GM19372 (cell line): Measurements from ENCODE around the gene KIF1A.
"Not testable (repeated sequence)": the region's sequence is repeated elsewhere in the genome, so short reads cannot be mapped to it uniquely, and the experiment has no call there.

Experiments
- ATAC-seq: cut with Tn5 transposase; IDR thresholded peaks from one replicate; pipeline ENCODE4 v1.9.1; 2021; ENCODE audit warnings: mild to moderate bottlenecking, low read depth, moderate library complexity; ENCODE audit not compliant: unreplicated experiment

Gene KIF1A

DNA sequence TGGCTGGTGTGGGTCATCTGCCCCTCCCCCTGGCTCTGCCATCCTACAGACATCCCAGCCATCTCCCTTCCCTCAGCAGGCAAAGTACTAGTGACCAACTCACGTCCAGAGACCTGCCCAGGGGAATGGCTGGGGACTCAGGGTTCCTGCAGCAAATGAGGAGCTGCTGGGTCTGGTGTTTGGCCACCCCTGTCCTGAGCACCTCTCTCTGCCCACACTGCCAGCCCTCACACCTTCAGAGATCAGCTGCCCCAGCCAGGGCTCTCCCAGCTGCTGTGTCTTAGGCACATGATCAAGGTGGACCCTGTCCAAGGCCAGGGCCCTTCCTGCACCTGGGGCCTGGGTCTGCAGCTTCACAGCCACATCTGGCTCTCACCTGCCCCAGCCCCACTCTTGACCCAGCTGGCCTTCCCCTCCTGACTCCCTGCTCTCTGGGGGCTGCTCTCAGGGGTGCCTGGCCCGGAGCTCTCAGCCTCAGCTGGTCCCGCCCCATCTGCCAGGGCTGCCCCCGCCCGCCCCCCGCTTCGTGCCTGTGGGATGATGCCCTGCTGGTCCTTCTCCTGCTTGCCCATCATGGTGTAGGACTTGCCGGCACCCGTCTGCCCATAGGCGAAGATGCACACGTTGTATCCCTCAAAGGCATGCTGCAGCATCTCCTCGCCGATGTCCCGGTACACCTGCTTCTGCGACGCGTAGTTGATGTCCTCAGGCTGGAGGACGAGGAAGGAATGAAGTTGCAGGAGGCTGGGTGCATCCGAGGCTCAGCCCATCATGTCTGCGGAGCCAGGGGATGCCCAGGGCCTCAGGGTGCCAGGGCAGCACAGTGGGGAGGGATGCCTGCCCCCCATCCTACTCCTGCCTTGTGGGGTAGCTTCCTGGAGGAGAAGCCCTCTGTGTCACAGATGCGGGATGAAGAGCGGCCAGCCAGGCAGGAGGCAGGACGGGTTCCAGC is 32.2 kb downstream of the KIF1A start:
- ATAC-seq = no peak

DNA sequence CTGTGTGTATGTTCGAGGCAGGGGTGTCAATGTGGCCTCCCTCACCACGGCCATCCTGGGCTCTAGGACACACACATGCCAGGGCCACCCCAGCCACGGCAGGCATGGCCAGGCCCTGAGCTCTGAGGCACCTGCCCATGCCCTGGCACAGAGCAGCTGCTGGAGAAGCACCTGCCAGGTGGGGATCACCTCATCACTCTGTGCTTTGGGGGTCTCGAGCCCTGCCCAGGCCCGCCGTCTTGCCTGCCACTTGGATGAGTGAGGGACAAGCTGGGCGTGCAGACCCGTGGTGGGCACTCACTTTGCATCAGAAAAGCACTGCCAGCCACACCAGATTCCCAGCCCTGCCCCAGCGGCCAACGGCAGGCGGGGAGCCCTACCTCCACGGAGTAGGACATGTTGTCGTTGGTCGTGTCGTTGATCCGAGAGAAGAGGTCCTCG is 33.1 kb downstream of the KIF1A start:
- no peak for ATAC-seq

DNA sequence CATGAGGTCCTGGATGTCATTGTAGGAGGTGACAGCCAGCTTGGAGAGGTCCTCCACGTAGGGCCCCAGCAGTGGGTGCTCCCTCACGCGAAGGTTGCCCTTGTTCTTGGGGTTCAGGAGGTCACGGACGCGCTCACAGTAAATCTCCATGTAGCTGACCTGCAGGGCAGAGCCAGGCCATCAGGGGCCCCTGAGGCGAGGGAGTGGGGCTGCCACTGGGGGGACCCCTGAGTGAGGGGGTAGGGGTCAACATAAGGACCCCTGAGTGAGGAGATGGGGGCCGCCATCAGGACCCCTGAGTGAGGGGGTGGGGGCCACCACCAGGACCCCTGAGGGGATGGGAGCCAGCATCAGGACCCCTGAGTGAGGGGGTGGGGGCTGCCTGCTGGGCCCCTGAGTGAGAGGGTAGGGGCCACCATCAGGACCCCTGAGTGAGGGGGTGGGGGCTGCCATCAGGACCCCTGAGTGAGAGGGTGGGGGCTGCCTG is 33.6 kb downstream of the KIF1A start:
- no peak for ATAC-seq

DNA sequence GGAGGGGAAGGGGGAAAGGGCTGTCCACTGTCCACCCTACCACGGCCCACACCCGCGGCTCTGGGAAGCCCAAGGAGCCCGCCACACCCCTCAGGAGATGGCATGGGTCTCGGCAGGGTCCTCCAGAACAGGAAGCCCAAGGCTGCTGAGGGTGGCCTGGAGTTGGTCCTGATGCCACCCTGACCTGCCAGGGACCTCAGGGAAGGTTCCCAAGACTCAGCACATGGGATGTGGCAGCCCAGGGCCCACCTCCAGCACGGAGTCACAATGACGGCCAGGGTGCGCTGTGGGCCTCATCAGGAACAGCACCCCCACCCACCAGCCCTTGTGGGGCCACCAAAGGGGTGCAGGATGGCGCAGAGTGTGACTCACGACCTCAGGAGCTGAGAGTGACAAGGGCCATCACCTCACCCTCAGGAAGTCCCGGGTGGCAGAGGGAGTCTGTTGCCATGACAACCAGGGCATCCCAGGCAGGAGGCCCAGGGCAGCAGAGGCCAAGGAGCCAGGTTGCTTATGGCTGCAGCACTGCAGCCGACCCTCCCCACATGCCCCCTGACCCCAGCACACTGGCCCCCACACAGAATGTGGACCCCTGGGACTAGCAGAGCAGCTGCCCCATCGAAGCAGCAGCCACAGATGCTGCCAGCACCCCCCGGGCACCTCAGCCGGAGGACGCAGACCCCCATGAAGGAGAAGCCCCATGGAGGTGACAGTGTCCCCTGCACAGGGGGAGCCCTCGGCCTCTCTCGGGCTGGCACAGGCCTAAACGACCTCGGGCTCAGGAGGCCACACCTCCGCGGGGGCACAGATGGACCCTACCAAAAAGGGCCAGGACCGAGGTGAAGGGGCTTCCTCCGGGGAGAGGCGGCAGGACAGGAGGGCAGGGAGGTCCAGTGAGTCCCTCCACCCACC is 34.3 kb downstream of the KIF1A start:
- no peak for ATAC-seq

DNA sequence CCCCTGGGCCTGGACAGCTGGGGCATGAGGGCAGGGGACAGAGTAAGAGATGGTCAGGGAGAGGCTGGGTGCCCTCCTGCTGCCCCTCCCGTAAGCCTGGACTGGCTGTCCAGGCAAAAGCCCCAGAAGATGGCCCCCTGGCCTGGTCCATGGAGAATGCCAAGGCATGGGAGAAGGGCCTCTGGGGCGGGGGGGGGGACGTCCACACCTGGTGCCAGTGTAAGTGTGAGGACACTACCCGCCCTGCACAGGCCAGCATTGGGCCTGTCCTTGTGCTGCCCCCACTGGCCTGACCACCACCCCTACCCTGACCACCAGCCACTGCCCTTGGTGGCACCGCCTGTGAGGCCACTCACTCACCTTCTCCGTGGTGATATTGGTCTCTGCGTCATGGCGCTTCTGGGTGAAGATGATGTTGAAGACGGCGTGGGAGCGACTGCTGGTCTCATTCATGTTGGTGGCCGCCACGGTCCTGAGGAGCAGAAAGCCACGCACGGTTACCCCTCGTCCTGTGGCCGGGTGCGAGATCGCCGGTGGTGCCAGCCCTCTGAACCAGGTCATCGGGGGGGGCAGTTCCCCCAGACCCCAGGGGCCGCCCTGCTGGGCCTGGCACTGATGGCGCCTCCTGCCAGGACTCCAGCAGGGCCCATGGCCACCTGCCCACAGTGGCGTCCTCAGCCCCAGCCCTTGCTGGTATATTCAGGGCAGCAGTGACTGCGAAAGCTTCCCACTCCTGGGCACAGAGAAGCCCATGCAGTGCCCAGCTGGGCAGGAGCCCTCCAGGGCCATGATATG is 35.2 kb downstream of the KIF1A start:
- ATAC-seq = no peak

DNA sequence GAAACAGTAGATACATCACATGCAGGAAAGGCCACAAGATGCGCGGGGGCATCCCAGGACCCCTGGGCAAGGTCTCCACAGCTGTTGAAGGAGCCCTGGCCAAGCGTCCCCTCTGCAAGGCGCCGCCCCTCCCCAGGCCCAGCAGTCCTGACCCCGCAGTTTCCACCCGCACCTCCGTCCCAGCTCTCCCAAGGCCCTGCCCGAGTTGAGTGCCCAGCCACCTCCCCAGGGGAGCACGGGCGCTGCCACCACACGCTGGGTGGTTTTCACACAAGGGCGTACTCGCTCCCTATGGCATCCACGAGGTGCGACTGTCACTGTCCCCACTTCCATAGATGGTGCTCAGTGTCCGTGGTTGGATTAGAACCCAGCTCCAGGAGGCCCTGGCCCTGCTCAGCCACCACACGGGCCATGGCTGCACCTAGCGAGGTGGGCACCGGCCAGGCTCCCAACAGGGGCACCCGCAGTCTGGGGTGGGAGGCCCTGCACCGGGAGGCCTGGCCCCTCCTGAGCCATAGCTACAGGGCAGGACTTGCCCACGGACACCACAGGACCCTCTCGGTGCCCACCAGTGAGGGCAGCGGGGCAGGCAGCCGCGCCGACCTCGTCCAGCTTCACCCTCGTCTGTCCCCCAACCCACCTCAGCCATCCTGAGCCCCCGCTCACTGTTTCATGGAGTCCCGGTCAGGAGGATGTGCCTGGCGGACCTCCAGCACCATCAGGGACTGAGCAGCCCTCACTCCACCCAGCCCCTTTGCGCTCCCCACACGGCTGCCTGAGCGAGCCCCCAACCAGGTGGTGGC is 36.0 kb downstream of the KIF1A start:
- ATAC-seq = no peak

DNA sequence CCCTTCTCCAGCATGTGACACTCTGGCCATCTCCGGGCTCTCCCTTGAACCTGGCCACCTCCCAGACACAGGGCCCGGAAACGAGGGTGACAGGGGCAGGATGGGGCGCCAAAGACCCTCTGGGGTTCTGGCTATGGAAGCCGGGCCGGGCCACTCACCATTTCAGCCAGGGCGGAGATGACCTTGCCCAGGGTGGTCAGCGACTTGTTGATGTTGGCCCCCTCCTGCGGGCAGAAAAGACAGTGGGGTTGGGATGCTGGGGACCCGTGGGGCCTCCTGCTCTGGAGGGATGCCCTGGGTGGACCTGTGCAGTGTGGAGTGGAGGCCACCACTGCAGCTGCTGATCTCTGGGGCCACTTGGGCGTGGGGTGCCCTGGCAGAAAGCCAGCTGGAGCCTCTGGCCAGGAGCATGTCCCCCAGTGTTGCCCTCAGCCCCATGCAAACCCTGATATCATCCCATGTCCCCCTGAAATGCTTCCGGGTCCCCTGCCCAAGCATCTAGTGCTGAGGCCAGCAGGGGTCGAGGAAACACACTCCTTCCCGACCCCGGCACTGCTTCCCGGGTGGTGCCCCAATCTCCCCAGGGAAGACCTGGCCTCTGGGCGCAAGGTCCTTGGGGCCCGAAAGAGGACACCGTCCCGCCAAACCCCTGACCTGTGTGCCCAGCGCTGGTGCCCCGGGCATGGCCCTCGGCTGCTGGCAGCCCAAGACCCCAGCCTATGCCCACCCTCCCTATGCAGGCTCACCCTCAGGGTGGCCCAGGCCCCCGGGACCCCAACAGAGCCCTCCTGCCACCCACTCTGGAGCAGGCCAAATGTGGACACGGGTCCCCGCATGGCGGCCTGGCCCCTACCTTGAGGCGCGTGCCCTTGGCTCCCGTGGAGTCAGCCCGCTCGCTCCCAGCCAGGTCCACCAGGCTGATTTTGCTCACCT is 36.9 kb downstream of the KIF1A start:
- ATAC-seq = no peak

DNA sequence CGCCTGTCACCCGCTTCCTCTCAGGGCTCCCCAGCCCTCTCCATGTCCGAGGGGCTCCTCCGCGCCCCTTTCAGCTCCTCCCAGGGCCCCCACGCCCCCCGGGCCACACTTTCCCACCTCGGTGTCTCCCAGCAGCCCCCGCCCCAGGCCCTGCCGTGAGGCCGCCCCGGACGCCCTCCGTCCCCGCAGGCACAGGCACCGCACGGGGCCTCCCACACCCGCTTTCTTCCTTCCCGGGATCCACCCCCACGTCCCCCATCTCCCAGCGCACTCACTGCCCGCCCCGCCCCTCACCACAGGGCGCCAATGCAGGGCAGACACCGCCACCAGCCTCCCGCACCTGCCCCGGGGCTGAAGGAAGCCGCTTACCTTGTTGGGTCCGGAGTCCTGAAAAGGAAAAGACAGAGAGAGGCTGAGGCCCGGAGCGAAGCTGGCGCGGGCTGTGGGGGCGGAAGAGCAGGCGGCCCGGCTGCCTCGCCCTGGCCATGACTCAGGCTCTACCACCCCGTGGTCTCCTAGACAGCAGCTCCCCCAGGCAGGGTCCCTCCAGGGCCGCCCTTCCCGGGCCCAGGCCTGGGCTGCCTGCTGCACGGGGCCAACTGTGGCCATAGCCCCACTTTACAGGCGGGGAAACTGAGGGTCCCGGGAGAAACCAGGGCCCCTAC is 37.7 kb downstream of the KIF1A start:
- no peak for ATAC-seq

DNA sequence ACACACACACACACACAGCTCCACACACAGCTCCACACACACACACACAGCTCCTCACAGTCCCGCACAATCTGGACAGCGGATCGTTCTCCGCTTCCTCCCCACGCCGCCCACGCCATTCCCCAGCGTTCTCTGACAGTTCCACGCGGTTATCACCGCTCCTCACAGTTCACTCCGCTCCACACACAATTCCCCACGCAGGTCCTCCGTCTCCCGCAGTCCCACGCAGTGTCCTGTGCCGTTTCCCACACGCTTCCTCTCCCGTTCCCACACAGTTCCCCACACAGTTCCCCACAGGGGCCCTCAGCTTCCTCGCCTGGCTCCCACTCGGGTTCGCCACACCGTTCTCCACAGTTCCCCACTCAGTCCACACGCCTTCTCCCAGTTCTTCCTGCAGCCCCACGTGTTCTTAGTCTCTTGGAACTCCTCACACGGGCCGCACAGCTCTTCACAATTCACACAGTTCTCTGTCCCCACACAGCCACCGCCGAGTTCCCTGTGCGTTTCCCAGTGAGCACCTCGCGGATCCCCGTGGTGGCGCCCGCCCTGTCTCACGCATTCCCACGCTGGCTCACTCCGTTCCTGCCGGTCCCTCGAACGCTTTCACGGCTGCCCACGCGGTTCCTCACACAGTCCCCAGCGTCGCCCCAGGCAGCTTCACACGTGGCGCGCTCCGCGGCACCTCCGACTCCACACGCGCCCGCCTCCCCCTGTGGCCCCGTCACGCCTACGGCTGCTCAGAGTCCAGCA is 38.4 kb downstream of the KIF1A start:
- no peak for ATAC-seq

DNA sequence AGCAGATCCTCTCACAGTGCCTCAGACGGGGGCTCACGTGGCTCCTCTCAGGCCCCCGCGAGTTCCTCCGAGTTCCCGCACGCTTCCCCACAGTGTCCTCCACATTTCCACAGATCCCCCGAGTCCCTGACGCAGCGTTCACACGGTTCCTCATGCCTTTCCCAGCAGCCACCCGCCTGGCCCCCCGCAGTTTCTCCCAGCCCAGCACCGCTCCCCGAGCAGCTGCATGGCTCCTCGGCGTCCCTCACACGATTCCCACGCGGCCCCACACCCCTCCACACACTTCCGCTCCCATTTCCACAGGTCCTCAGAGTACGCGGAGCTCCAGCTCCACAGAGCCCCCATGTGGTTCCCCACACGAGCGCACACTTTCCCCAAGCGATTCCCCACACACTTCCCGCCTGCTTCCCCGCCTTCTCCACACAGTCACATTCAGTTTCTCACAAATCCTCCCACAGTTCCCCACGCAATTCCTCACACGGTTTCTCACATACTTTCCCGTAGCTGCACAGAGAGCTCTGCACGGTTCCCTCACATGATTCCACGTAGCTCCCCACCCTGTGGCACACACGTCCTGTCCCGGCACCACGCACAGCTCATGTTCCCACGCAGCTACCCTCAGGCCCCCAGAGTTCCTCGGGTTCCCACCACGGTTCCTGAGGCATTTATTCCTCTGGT is 39.9 kb downstream of the KIF1A start:
- no peak for ATAC-seq

DNA sequence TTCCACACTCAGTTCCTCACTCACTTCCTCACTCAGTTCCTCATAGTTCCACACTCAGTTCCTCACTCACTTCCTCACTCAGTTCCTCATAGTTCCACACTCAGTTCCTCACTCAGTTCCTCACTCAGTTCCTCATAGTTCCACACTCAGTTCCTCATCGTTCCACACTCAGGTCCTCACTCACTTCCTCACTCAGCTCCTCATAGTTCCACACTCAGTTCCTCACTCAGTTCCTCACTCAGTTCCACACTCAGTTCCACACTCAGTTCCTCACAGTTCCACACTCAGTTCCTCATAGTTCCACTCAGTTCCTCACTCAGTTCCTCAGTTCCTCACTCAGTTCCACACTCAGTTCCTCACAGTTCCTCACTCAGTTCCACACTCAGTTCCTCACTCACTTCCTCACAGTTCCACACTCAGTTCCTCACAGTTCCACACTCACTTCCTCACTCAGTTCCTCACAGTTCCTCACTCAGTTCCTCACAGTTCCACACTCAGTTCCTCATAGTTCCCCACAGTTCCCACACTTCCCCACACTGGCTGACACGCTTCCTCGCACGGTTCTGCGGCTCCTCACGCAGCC is 40.7 kb downstream of the KIF1A start:
- ATAC-seq = not testable (repeated sequence)

DNA sequence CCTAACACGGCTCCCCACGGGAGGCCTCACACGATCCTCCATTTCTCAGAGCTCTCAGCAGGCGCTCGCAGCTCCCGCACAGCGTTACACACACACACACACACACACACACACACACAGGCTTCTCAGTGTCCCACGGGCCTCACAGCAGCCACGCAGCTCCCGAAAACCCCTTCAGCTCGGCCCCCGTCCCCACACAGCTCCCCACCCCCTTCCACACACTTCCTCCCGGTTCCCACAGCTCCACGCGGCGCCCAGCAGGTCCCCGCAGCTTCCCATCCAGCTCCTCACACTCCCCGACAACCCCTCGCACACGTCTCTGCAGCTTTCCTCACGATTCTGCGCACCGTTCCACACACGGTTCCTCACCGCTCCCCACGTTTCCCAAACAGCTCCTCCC is 41.6 kb downstream of the KIF1A start:
- no peak for ATAC-seq

DNA sequence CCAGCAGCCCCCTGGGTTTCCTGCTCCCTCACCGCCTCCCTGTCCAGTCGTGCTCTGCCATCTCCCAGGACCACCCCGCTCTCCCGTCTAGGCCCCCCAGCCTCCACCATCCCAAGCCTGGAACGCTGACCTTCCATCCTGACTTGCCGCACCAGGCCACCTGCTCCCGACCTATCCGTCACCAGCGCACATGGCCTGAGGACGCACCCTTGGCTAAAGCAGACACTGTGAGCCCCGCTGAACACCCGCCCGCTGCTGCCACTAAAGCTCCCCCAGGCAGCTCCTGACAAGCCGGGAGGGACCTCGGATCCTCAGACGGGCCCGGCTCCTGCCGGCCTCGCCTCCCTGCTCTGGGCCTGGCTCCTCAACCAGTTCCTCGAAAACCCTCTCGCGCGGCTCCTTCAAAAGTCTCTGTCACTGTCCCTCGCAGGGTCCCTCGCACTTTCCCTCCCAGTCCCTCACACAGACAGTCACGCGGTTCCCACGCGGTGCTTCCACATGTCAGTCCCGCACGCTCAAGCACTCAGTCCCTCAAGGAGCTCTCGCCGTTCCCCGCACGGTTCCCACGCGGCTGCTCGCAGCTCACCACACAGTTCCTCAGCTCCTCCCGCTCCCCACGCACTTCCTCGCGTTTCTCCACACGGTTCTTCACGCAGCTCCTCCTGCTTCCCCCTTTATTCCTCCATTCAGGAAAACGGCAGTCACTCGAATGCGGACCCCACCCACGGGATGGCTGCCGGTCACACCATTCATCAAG is 42.4 kb downstream of the KIF1A start:
- ATAC-seq = no peak

DNA sequence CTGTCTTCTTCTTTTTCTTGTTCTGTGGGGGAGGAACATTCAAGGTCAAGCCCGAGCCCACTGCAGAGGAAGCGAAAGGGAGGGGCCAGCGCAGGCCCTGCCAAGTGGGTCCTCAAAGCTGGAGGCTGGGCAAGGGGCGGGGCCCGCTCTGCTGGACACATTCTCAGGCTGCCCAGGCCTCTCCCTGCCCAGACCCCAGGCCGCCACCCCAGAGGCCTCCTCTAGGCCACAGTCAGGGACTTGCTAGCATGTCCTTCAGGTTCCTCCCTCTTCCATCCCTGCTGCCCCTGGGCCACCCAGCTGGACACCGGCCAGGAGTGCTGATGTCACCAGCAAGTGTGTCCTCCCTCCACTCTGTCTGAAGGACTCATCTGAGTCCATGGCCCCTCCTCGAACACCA is 44.1 kb downstream of the KIF1A start:
- ATAC-seq = no peak

DNA sequence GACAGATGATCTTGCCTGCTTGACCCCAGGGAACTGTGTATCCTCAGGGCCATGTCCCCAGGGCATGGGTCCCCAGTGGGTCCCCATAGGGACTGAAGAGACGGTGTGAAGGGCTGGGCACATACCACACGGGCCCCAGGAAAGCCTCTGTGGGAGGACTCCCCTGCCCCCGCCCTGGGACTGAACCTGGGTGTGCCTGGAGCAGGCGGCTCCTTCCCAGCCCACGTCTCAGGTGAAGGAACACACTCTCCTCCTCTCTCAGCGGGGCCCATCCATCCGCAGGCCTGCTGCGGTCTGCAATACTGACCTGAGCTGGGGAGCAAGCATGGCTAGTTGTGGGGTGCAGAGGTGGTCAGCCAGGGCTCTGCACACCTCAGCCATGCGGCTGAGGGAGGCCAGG is 45.2 kb downstream of the KIF1A start:
- no peak for ATAC-seq

DNA sequence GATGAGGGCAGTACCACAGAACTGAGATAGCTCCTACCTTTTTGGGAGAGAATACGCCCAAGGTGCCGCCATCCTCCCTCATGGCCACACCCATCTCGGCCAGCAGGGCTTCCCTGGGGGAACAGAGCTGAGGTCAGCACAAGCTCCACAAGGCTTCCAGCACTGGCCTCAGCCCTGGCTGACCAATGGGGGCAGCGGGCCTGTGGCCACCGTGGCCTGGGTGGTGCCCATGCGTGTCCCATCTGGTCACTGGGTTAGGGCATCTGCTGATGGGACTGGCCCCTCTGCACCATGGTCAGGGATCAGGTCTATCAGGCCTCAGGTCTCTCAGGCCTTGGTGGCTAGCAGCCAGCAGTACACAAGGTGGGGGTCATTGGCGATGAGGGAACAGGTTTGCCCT is 50.9 kb downstream of the KIF1A start:
- ATAC-seq = no peak
